Neural cell (in vitro differentiated cells): ENCODE measurements around the gene GLRX2.

Source experiments
- EP300 ChIP-seq: fragments of 450-650 bp; conservative IDR thresholded peaks from 2 replicates; pipeline ENCODE4 v1.6.1; 2014; ENCODE audit warnings: antibody characterized with exemption, mild to moderate bottlenecking, moderate library complexity; ENCODE audit not compliant: poor library complexity, severe bottlenecking
- EZH2 ChIP-seq: fragments of 200-600, 300-800 bp; shearing (Covaris generic), sonication (generic); IDR thresholded peaks from 2 replicates; pipeline ENCODE4 v1.6.1; 2014; ENCODE audit warnings: antibody characterized with exemption, low read length, borderline replicate concordance, mild to moderate bottlenecking; ENCODE audit not compliant: insufficient read depth, poor library complexity, severe bottlenecking
- MXI1 ChIP-seq: fragments of 450-650 bp; conservative IDR thresholded peaks from 2 replicates; pipeline ENCODE4 v1.6.1; 2014; ENCODE audit warnings: antibody characterized with exemption, mild to moderate bottlenecking; ENCODE audit not compliant: poor library complexity, severe bottlenecking
- POLR2AphosphoS5 ChIP-seq: IDR thresholded peaks from 2 replicates; pipeline ENCODE4 v1.6.1; 2012
- RAD21 ChIP-seq: fragments of 450-650 bp; conservative IDR thresholded peaks from 2 replicates; pipeline ENCODE4 v1.6.1; 2014; ENCODE audit warnings: antibody characterized with exemption, mild to moderate bottlenecking, moderate library complexity
- SMC3 ChIP-seq: fragments of 450-650 bp; conservative IDR thresholded peaks from 2 replicates; pipeline ENCODE4 v1.6.1; 2014; ENCODE audit warnings: antibody characterized with exemption, mild to moderate bottlenecking, moderate library complexity; ENCODE audit not compliant: poor library complexity
- TAF1 ChIP-seq: IDR thresholded peaks from 2 replicates; pipeline ENCODE4 v1.6.1; 2012; ENCODE audit warnings: low read depth
- TF ChIP-seq, protein P1 (sequence below): fragments of 450-650 bp; IDR thresholded peaks from 2 replicates; pipeline ENCODE4 v1.5.1; 2014; ENCODE audit warnings: antibody characterized with exemption, mild to moderate bottlenecking, moderate library complexity; ENCODE audit not compliant: poor library complexity, severe bottlenecking

GRCh38 chr1:193114485-193115095 lies 9.4 kb upstream of the GLRX2 start:
- TF ChIP-seq POLR2AphosphoS5 (no peak), RAD21 (no peak), TAF1 (no peak), MXI1 (no peak), EZH2 (no peak), EP300 (no peak), SMC3 (no peak)
- TF ChIP-seq, protein P1, sequence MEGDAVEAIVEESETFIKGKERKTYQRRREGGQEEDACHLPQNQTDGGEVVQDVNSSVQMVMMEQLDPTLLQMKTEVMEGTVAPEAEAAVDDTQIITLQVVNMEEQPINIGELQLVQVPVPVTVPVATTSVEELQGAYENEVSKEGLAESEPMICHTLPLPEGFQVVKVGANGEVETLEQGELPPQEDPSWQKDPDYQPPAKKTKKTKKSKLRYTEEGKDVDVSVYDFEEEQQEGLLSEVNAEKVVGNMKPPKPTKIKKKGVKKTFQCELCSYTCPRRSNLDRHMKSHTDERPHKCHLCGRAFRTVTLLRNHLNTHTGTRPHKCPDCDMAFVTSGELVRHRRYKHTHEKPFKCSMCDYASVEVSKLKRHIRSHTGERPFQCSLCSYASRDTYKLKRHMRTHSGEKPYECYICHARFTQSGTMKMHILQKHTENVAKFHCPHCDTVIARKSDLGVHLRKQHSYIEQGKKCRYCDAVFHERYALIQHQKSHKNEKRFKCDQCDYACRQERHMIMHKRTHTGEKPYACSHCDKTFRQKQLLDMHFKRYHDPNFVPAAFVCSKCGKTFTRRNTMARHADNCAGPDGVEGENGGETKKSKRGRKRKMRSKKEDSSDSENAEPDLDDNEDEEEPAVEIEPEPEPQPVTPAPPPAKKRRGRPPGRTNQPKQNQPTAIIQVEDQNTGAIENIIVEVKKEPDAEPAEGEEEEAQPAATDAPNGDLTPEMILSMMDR: no peak
